ENCODE data around the gene MED29.

- TF ChIP-seq, protein P1, sequence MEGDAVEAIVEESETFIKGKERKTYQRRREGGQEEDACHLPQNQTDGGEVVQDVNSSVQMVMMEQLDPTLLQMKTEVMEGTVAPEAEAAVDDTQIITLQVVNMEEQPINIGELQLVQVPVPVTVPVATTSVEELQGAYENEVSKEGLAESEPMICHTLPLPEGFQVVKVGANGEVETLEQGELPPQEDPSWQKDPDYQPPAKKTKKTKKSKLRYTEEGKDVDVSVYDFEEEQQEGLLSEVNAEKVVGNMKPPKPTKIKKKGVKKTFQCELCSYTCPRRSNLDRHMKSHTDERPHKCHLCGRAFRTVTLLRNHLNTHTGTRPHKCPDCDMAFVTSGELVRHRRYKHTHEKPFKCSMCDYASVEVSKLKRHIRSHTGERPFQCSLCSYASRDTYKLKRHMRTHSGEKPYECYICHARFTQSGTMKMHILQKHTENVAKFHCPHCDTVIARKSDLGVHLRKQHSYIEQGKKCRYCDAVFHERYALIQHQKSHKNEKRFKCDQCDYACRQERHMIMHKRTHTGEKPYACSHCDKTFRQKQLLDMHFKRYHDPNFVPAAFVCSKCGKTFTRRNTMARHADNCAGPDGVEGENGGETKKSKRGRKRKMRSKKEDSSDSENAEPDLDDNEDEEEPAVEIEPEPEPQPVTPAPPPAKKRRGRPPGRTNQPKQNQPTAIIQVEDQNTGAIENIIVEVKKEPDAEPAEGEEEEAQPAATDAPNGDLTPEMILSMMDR (IDR thresholded peaks at IDR 0.05): no peak
- TF ChIP-seq POLR2AphosphoS5 (IDR thresholded peaks at IDR 0.05; ENCODE audit: low read depth, low read length) (no peak), REST (IDR thresholded peaks at IDR 0.05; ENCODE audit: insufficient read depth in 1 of 2, low read depth in 2 of 2, low read length in 1 of 2) (no peak), TCF7L2 (IDR thresholded peaks at IDR 0.05; ENCODE audit: low read depth, low read length) (no peak)
Observed at GRCh38 chr19:39365531-39365930, 25.6 kb upstream of the MED29 start.
